ENCODE results near the gene ARID5A.

GRCh38 chr2:96500385-96501066, 36.0 kb upstream of the ARID5A start:
- TF ChIP-seq CTCF (conservative IDR thresholded peaks at IDR 0.05; ENCODE audit: low read depth in 2 of 2) (no peak), POLR2AphosphoS5 (IDR thresholded peaks at IDR 0.05; ENCODE audit: low read depth) (no peak), JUNB (IDR thresholded peaks at IDR 0.05; ENCODE audit: unreplicated experiment) (no peak), ZNF114 (CRISPR knock-in tag; IDR thresholded peaks at IDR 0.05) (no peak), REST (IDR thresholded peaks at IDR 0.05; ENCODE audit: unreplicated experiment) (no peak), EZH2 (IDR thresholded peaks at IDR 0.05; ENCODE audit: low read depth, unreplicated experiment) (no peak)
